Measurements from ENCODE around the gene RNF217.

RNF217 gene

GRCh38 chr6:125116710-125117109 is 154.5 kb downstream of the RNF217 start:
- no peak overlapping the region for H3K4me3 ChIP-seq (ENCODE audit: low read depth, low read length)
- ChIA-PET CTCF (interaction anchor here (1.3 to 1.8 kb wide), 3 partner anchors 11 to 184 kb away, joined by 3 to 10 read pairs (median 4); no protein-coding TSS in a partner anchor), POLR2A (no interaction called here)
- no peak for TF ChIP-seq CTCF (IDR thresholded peaks at IDR 0.05; ENCODE audit: insufficient read depth, low read length, missing control alignments)
- no peak for DNase-seq (ENCODE audit: low read depth, low spot score)

GRCh38 chr6:125117818-125118217 is 155.6 kb downstream of the RNF217 start:
- no peak overlapping the region for H3K4me3 ChIP-seq (ENCODE audit: low read depth, low read length)
- CTCF ChIA-PET, result interaction anchor here (3.9 kb wide), 1 partner anchor 247 kb away, joined by 20 read pairs; no protein-coding TSS in a partner anchor

GRCh38 chr6:125120054-125120590 is 157.9 kb downstream of the RNF217 start:
- CTCF ChIA-PET, result interaction anchor here (1.5 to 3.9 kb wide), 3 partner anchors 10 to 249 kb away, joined by 5 to 20 read pairs (median 5); partner anchors contain the start of gene TPD52L1
- POLR2A ChIA-PET, result no interaction called here
- TF ChIP-seq CTCF (IDR thresholded peaks at IDR 0.05; ENCODE audit: insufficient read depth, low read length, missing control alignments), result no peak
- DNase-seq (ENCODE audit: low read depth, low spot score), result no peak
- H3K4me3 ChIP-seq (ENCODE audit: low read depth, low read length), result no peak overlapping the region

More at GRCh38 chr6:125117818-125118217, 155.6 kb downstream of the RNF217 start:
- no peak for TF ChIP-seq CTCF (IDR thresholded peaks at IDR 0.05; ENCODE audit: insufficient read depth, low read length, missing control alignments)
- POLR2A ChIA-PET, result no interaction called here
- no peak for DNase-seq (ENCODE audit: low read depth, low spot score)

GRCh38 chr6:125121894-125122293 is 159.7 kb downstream of the RNF217 start:
- TF ChIP-seq CTCF (IDR thresholded peaks at IDR 0.05; ENCODE audit: insufficient read depth, low read length, missing control alignments), result no peak
- no peak overlapping the region for H3K4me3 ChIP-seq (ENCODE audit: low read depth, low read length)
- POLR2A ChIA-PET, result interaction anchor here (0.6 kb wide), 1 partner anchor 9 kb away, joined by 4 read pairs; no protein-coding TSS in a partner anchor
- CTCF ChIA-PET, result interaction anchor here (4.3 kb wide), 1 partner anchor 10 kb away, joined by 59 read pairs; no protein-coding TSS in a partner anchor
- no peak for DNase-seq (ENCODE audit: low read depth, low spot score)

- no peak for TF ChIP-seq CTCF (IDR thresholded peaks at IDR 0.05; ENCODE audit: insufficient read depth, low read length, missing control alignments)
- no peak for DNase-seq (ENCODE audit: low read depth, low spot score)
- ChIA-PET CTCF (interaction anchor here (4.3 kb wide), 1 partner anchor 12 kb away, joined by 59 read pairs; no protein-coding TSS in a partner anchor), POLR2A (no interaction called here)
- H3K4me3 ChIP-seq (ENCODE audit: low read depth, low read length), result no peak overlapping the region
Measured at GRCh38 chr6:125123051-125123450, 160.8 kb downstream of the RNF217 start.

GRCh38 chr6:125123468-125124048 is 161.3 kb downstream of the RNF217 start:
- no peak for TF ChIP-seq CTCF (IDR thresholded peaks at IDR 0.05; ENCODE audit: insufficient read depth, low read length, missing control alignments)
- DNase-seq (ENCODE audit: low read depth, low spot score), result no peak
- POLR2A ChIA-PET, result no interaction called here
- no peak overlapping the region for H3K4me3 ChIP-seq (ENCODE audit: low read depth, low read length)
- CTCF ChIA-PET, result interaction anchor here (2.4 to 4.3 kb wide), 2 partner anchors 12 to 29 kb away, joined by 8 to 59 read pairs; partner anchors contain the start of gene TPD52L1
